Ramos (cell line): Measurements from ENCODE around the gene JPH4.

Experiments used
- in situ Hi-C: fragments of 300-500 bp; cut with MboI; formaldehyde crosslinking; loops from one replicate; pipeline ENCODE4 v1.14.3; 2022; ENCODE audit warnings: low sequenced_read_pairs; ENCODE audit not compliant: unreplicated experiment

Gene JPH4

GRCh38 chr14:23566778-23567185, 11.8 kb downstream of the JPH4 start:
- in situ Hi-C loops: loop anchor here (10.0 kb wide), 2 partner anchors 262 to 868 kb away; partner anchors contain the start of genes BCL2L2 and PPP1R3E

GRCh38 chr14:23566112-23566777, 12.3 kb downstream of the JPH4 start:
- in situ Hi-C loops: loop anchor here (10.0 kb wide), 2 partner anchors 261 to 869 kb away; partner anchors contain the start of genes BCL2L2 and PPP1R3E

- in situ Hi-C loops: loop anchor here (10.0 kb wide), 2 partner anchors 261 to 869 kb away; partner anchors contain the start of genes BCL2L2 and PPP1R3E
These were observed 13.0 kb downstream of the JPH4 start for GRCh38 chr14:23565626-23566025.

GRCh38 chr14:23564876-23565275, 13.7 kb downstream of the JPH4 start:
- in situ Hi-C loops: loop anchor here (10.0 kb wide), 2 partner anchors 260 to 870 kb away; partner anchors contain the start of genes BCL2L2 and PPP1R3E

GRCh38 chr14:23564181-23564812, 14.3 kb downstream of the JPH4 start:
- in situ Hi-C loops: loop anchor here (10.0 kb wide), 2 partner anchors 259 to 871 kb away; partner anchors contain the start of genes BCL2L2 and PPP1R3E

GRCh38 chr14:23563473-23564180, 15.0 kb downstream of the JPH4 start:
- in situ Hi-C loops: loop anchor here (10.0 kb wide), 2 partner anchors 259 to 871 kb away; partner anchors contain the start of genes BCL2L2 and PPP1R3E

GRCh38 chr14:23562822-23563472, 15.6 kb downstream of the JPH4 start:
- in situ Hi-C loops: loop anchor here (10.0 kb wide), 2 partner anchors 258 to 872 kb away; partner anchors contain the start of genes BCL2L2 and PPP1R3E

- in situ Hi-C loops: loop anchor here (10.0 kb wide), 2 partner anchors 257 to 873 kb away; partner anchors contain the start of genes BCL2L2 and PPP1R3E
These were observed 16.4 kb downstream of the JPH4 start for GRCh38 chr14:23561873-23562821.

GRCh38 chr14:23561259-23561658, 17.3 kb downstream of the JPH4 start:
- in situ Hi-C loops: loop anchor here (10.0 kb wide), 2 partner anchors 256 to 874 kb away; partner anchors contain the start of genes BCL2L2 and PPP1R3E

- in situ Hi-C loops: loop anchor here (5.0 to 10.0 kb wide), 4 partner anchors 83 to 875 kb away; partner anchors contain the start of genes BCL2L2, PABPN1 and PPP1R3E
These were observed 18.6 kb downstream of the JPH4 start for GRCh38 chr14:23559926-23560520.

- in situ Hi-C loops: loop anchor here (5.0 to 10.0 kb wide), 2 partner anchors 82 to 234 kb away; partner anchors contain the start of gene PABPN1
These were observed 19.3 kb downstream of the JPH4 start for GRCh38 chr14:23559010-23559925.

- in situ Hi-C loops: loop anchor here (5.0 to 10.0 kb wide), 2 partner anchors 81 to 234 kb away; partner anchors contain the start of gene PABPN1
These were observed 20.1 kb downstream of the JPH4 start for GRCh38 chr14:23558346-23559009.

GRCh38 chr14:23557946-23558345, 20.6 kb downstream of the JPH4 start:
- in situ Hi-C loops: loop anchor here (5.0 to 10.0 kb wide), 2 partner anchors 81 to 233 kb away; partner anchors contain the start of gene PABPN1

GRCh38 chr14:23557521-23557920, 21.1 kb downstream of the JPH4 start:
- in situ Hi-C loops: loop anchor here (5.0 to 10.0 kb wide), 2 partner anchors 80 to 233 kb away; partner anchors contain the start of gene PABPN1

- in situ Hi-C loops: loop anchor here (5.0 to 10.0 kb wide), 2 partner anchors 80 to 232 kb away; partner anchors contain the start of gene PABPN1
These were observed 21.7 kb downstream of the JPH4 start for GRCh38 chr14:23556700-23557440.
